Measurements from ENCODE around the gene SCN5A. TPM values are rescaled to one million over a fixed set of nuclear protein-coding genes. Genes with fewer than 3 reads are reported as not detected.

SCN5A gene
- 1 to 10 TPM in 1 of 4 donors, under 1 TPM in 2, not detected in 1; 0.50 to 1.7 (median 0.81) TPM for total RNA-seq

- Histone ChIP-seq H3K27me3 (peaks cover 86% of the 10 kb centered on the region), H3K4me1 (peaks cover 0 to 25% (median 12%) of the 10 kb centered on the region in 3 donors), H3K36me3 (no peaks in the 10 kb centered on the region), H3K4me3 (peak within 1 kb of the TSS; percentile 19 to 62), H3K9me3 (no peaks in the 10 kb centered on the region), H3K27ac (peak within 1 kb of the TSS in 1 of 4 donors; percentile 29)
- no CpG with 5 or more reads among the region's 76 CpGs for WGBS, 2 donors (ENCODE audit: low coverage in 1 of 2)
- peak; percentile 76 for ATAC-seq
- TF ChIP-seq EP300 (IDR thresholded peaks at IDR 0.05) (no peak), POLR2AphosphoS5 (IDR thresholded peaks at IDR 0.05) (no peak), CTCF (IDR thresholded peaks at IDR 0.05) (no peak), POLR2A (IDR thresholded peaks at IDR 0.05) (no peak)
Observed at GRCh38 chr3:38649500-38650247, at the start of gene SCN5A. SCN5A (minus strand) TSS chr3:38649687; CDS start chr3:38633307, 16,380 bp downstream.

DNA sequence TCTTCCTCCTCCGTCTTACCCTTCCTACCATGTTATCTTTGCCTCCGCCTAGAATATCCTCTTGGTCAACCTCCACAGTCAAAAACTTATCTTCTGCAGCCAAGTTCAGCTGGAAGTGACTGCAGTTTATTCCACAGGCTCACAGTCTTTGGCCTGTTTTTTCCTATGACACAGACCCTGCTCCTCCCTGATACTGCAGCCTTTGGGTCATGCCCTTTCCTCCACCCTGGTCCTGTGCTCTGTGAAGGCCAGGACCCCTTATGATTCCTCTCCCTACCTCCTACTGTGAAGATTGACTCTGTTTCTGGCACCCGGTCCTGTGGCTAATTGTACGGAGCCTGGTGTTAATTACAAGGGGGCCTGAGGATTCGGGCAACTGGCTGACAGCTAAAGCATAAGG lies 49.3 kb upstream of the SCN5A start:
- 68 to 73% methylated on average over 2 to 5 of the region's 5 CpGs for WGBS, 2 donors (ENCODE audit: low coverage in 1 of 2)
- Histone ChIP-seq H3K27ac (no peak overlapping the region), H3K9me3 (no peaks in the 10 kb centered on the region), H3K4me3 (no peak overlapping the region), H3K27me3 (no peaks in the 10 kb centered on the region), H3K36me3 (no peaks in the 10 kb centered on the region), H3K4me1 (no peaks in the 10 kb centered on the region)
- TF ChIP-seq EP300 (IDR thresholded peaks at IDR 0.05): no peak
- TF ChIP-seq CTCF (IDR thresholded peaks at IDR 0.05): no peak
- no peak for TF ChIP-seq POLR2AphosphoS5 (IDR thresholded peaks at IDR 0.05)
- TF ChIP-seq POLR2A (IDR thresholded peaks at IDR 0.05): no peak
- ATAC-seq: no peak

DNA sequence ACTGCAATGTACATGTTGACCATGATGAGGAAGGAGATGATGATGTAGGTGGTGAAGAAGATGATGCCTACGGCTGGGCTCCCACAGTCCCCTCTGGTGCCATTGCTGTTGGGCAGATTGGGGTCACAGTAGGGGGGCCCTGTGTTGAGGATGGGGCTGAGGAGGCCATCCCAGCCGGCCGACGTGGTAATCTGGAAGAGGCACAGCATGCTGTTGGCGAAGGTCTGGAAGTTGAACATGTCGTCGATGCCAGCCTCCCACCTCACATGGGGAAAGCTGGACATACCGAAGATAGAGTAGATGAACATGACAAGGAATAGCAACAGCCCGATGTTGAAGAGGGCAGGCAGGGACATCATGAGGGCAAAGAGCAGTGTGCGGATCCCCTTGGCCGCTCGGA lies 48.6 kb upstream of the SCN5A start:
- Histone ChIP-seq H3K9me3 (no peaks in the 10 kb centered on the region), H3K4me3 (no peak overlapping the region), H3K36me3 (no peaks in the 10 kb centered on the region), H3K27ac (no peak overlapping the region), H3K4me1 (no peaks in the 10 kb centered on the region), H3K27me3 (no peaks in the 10 kb centered on the region)
- TF ChIP-seq POLR2AphosphoS5 (IDR thresholded peaks at IDR 0.05) (no peak), CTCF (IDR thresholded peaks at IDR 0.05) (no peak), POLR2A (IDR thresholded peaks at IDR 0.05) (no peak), EP300 (IDR thresholded peaks at IDR 0.05) (no peak)
- 94 to 98% methylated on average over 3 to 10 of the region's 12 CpGs for WGBS, 2 donors (ENCODE audit: low coverage in 1 of 2)
- no peak for ATAC-seq

DNA sequence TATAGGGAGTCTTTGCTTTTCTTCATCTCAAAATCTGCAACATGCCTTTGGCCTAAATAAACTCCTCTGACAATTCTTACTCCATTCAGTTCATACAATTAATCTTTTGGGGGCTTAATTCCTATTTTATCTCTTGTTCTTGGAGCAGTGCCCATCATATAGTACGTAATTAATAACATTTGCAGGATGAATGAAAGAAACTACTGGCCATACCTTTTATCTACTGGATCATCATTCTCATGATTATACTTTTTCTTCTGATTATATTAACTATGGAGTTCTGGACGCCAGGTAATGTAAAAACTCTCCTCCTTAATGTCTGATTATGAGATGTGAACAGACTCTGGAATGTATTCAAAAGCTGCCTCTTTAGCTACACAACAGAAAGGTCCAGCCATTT lies 46.5 kb upstream of the SCN5A start:
- Histone ChIP-seq H3K9me3 (no peaks in the 10 kb centered on the region), H3K36me3 (no peaks in the 10 kb centered on the region), H3K27ac (no peak overlapping the region), H3K27me3 (no peaks in the 10 kb centered on the region), H3K4me3 (no peak overlapping the region), H3K4me1 (no peaks in the 10 kb centered on the region)
- WGBS, 2 donors (ENCODE audit: low coverage in 1 of 2): 46 to 63% methylated on average over 2 of the region's 2 CpGs
- no peak for ATAC-seq
- TF ChIP-seq POLR2AphosphoS5 (IDR thresholded peaks at IDR 0.05) (no peak), CTCF (IDR thresholded peaks at IDR 0.05) (no peak), EP300 (IDR thresholded peaks at IDR 0.05) (no peak), POLR2A (IDR thresholded peaks at IDR 0.05) (no peak)

DNA sequence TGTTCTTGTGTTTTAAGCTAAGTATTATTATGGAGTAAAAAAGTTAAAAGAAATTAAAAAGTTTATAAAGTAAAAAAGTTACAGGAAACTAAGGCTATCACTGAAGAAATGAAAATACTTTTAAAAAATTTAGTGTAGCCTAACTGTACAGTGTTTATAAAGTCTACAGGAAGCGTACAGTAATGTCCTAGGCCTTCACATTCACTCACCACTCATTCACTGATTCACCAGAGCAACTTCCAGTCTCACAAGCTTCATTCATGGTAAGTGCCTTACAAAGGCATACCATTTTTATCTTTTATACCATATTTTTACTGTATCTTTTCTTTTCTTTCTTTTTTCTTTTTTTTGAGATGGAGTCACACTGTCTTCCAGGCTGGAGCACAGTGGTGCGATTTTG lies 40.7 kb upstream of the SCN5A start:
- Histone ChIP-seq H3K27ac (no peak overlapping the region), H3K27me3 (no peaks in the 10 kb centered on the region), H3K4me1 (no peaks in the 10 kb centered on the region), H3K9me3 (no peaks in the 10 kb centered on the region), H3K36me3 (no peaks in the 10 kb centered on the region), H3K4me3 (no peak overlapping the region)
- 74 to 78% methylated on average over 2 of the region's 2 CpGs for WGBS, 2 donors (ENCODE audit: low coverage in 1 of 2)
- ATAC-seq: no peak
- TF ChIP-seq CTCF (IDR thresholded peaks at IDR 0.05) (no peak), POLR2AphosphoS5 (IDR thresholded peaks at IDR 0.05) (no peak), EP300 (IDR thresholded peaks at IDR 0.05) (no peak), POLR2A (IDR thresholded peaks at IDR 0.05) (no peak)
